GM19099 (cell line): ENCODE results near the gene GOLGA1.

Experiments
- POLR2A ChIP-seq: IDR thresholded peaks from 3 replicates; pipeline ENCODE4 v1.6.1; 2011; ENCODE audit warnings: low read depth; ENCODE audit not compliant: insufficient read length; ENCODE audit errors: extremely low read depth

GOLGA1 gene

DNA sequence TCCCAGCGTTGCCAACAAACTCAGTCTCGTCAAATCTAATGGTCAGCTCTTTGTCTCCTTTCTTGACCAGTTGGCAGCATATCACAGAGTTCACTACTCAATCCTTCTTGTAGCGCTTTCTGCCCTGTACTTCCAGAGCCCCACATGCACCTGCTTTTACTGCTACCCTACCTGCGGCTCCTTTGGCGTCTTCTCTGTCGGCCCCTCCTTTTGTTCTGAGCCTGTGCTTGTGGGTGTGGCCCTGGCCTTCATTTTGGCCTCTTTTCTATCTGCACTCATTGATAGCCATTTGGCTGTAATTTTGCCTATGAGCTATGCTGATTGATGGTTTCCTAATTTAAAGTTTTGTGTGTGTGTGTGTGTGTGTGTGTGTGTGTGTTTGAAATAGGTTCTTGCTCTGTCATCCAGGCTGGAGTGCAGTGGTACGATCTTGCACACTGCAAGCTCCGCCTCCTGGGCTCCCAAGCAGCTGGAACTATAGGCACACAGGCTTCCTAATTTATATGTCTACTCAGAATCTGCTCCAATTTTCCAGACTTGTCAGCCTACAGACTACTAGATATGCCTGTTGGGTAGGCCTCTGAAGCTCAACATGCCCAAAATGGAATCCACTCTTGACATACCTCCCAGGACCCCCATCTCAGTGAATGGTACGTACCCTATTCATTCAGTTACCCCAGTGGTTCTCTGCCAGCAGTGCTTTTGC is 46.7 kb downstream of the GOLGA1 start:
- TF ChIP-seq POLR2A, result no peak

DNA sequence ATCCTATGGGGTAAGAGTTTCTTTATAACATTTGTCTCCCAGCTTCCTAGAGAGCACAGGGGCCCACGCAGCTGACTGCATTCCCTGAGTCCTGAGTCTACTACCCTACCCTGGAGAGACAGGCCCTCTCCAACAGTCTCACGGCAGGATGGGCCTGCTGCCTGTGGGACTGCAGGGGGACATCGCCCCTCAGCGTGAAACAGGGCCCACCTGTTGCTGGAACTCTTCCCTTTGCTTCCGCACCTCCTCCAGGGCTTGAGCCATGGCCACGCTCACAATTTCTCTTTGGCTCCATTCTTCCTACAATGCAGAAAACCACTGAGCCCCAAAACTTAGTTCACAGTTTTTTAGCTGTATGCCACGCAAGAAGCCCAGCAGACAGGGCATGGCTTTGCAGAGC is 50.7 kb downstream of the GOLGA1 start:
- TF ChIP-seq POLR2A, result no peak

DNA sequence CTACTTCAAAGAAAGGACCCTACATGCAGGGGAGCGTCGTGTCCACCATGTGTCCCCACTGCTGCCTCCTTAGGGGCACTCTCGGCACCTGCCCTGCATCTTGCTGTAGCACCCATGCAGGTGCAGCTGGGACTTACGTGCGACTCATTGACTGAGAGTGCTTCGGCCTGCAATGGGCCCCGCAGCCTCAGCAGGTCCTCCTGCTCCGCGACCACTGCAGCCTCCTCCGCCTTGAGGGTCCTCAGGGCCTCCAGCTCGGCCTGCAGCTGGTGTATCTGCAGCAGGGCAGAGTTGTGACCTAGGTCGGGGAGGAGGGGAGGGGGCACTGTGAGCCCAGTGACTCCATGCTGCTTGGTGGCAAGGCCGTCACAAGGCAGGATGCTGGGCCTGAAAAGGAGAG is 51.9 kb downstream of the GOLGA1 start:
- no peak for TF ChIP-seq POLR2A

DNA sequence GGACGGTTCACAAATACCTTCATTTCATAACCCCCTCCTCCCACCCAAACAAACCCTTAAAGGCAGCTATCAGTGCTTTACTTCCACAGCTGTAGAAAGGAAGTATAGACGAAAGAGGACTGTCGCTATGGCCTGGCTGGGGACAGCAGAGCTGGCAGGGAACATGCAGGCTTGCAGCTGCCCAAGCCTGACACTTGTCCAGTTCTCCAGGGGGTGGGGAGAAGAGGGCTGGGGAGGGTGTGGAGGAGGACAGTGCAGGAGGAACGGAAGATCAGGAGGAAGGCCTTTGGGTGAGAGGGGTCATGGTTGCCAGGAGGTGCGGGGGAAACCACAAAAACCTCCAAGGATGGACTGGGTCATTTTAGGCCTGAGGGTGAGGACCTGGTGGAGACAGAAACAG is 53.1 kb downstream of the GOLGA1 start:
- no peak for TF ChIP-seq POLR2A

DNA sequence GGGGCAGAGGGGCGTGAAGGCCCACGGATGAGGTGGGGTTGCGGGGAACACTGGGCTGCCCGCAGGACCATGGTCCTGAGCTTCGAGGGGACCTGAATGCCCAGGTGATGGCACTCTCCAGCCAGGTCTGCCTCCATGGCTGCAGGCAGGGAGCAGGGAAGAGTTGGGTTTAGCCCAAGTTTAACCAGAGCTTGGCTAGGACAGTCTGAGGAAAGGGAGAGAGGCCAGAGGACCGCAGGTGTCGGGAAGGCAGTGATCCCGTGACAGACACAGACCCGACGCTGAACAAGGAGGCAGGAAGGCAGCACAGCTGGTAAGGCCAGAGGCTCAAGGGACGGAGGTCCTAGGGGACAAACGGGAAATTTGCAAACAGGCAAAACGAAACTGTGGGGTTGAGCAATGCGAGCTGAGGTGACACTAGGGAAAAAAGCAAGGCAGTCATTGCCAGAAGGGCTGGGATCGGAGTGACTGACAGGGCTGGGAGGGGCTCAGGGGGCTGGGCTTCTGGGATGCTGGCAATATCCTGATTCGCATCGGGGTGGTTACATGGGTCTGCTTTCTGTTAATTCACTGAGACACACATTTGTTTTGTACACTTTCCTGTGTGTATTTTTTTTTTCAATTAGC is 53.9 kb downstream of the GOLGA1 start:
- no peak for TF ChIP-seq POLR2A

DNA sequence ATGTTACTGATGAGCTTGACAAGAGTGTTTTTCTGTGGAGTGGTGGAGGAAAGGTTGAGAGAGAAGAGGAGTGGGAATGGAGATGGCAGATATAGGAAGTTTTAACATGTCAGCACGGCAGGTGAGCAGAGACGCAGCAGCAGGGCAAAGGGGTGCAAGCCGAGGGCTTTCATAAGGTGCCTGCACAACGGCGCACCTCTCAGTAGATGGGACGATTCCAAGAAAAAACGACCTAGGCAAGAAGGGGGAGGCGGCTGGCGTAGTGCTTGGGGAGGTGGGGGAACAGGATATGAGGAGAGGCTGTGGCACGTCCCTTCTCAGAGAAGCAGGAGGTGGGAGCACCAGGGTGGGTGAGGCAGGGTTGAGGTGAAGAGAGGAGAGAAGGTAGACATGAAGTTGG is 54.4 kb downstream of the GOLGA1 start:
- no peak for TF ChIP-seq POLR2A

DNA sequence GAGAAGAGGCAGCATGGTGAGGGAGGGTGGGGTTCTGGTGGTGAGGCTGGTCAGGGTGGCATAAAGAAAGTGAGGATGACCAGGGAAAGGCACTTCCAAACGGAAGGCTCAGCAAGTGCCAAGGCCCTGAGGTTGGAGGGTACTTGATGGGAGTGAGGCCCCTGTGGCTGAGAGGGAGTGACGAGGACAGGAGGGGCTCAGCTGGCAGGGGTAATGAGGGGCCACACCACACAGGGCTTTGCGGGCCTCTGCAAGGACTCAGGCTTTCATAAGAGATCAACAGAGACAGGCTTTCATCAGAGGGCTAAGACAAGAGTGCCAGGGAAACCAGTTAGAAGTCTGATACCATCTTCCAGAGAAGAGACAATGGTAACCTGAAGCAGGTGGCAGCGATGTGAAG is 55.3 kb downstream of the GOLGA1 start:
- no peak for TF ChIP-seq POLR2A

DNA sequence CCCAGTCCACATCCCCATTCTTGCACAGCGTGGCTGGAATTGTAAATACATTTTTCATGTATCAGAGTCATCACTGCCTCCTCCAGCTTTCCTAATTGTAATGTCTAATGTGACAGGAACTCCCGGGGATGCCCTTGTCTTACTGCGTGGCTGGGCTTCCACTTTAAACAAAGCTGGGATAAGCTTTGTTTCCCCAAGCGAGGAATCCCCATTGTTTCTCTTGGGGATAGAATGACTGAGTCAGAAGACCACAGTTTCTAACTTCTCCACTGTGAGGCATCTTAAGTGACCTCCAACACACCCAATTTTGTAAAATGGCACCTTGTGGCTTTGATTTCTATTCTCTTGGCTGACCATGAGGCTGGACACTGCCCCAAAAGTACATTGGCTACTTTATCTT is 56.5 kb downstream of the GOLGA1 start:
- no peak for TF ChIP-seq POLR2A

DNA sequence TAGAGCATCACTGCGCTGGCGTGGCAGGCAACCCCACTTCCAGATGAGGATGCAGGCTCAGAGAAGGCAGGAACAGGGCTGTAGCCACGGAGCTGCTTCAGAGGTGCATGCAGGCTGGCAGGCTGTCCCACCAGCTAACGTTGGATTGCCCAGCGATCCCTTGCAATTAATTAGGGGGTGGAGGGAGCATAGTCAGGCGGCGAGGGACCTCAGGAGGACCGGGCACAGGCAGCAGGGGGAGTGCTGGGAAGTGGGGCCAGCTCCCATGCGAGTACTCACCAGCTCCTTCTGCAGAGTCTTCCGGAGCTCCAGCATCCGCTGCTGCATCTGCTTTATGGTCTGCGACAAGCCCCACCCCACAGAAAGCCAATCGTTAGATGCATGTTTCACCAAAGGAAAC is 58.7 kb downstream of the GOLGA1 start:
- TF ChIP-seq POLR2A, result no peak

DNA sequence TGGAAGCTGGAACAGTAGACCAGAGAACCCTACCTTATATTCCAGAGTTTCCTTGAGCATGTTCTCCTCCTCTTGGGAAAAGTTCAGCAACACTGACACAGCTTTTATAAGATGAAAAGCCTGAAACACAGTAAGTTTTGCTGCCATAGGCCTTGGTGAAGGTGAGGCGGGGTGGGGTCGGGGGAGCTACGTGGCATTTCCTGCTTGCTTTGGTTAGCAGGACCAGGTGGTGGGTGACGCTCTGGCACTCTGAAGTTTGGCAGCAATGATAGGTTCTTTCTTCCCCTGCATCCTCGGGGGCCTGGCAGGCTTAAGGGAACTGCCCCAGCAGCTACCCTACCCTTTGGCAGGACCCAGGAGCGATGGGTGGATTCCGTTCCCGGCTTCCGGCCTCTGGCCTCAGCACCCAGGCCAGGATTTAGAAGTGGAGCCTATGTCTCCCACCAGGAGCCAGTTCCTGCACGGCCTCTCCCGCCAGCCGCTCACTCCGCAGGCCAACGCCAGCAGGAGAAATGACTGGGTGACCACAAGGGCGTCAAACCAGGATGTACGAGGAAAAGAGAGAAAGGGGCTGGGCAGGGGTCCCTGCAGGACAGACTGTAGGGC is 59.6 kb downstream of the GOLGA1 start:
- TF ChIP-seq POLR2A, result no peak

DNA sequence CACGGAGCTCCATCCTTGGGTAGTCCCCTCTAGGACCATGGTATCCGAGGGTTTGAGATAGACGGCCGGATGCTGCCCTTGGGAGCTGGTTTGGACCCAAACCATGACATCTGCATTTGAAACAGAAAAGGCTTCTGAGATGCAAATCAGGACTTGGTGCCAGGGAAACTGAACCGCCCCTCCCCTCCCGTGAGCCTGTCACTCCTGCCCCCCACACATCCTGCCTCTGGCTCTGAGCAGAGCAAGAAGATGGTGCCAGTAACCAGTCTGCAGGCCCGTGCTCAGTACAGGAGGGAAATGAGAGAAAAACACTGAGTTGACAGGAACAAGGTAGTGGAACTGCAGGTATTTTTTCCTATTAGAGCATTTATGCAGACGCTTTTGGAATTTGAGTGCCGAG is 60.4 kb downstream of the GOLGA1 start:
- TF ChIP-seq POLR2A, result no peak

DNA sequence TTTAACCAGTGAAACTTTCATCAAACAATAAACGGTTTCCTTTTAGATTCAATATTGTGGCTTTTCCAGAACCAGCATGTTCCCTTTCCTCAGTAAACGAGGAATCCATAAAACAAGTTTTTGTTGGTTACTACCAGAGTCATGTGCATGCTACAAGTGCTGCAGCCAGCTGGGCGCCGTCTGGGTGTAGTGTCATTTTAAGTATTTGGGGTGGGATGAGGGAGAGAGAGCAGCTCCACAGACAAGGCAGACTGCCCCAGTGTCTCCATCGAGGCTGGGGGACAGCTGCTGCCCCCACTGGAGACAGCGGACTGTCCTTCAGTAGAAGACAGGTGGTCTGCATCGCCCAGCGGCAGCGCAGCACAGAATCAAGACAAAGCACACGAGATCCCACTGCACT is 61.7 kb downstream of the GOLGA1 start:
- no peak for TF ChIP-seq POLR2A

DNA sequence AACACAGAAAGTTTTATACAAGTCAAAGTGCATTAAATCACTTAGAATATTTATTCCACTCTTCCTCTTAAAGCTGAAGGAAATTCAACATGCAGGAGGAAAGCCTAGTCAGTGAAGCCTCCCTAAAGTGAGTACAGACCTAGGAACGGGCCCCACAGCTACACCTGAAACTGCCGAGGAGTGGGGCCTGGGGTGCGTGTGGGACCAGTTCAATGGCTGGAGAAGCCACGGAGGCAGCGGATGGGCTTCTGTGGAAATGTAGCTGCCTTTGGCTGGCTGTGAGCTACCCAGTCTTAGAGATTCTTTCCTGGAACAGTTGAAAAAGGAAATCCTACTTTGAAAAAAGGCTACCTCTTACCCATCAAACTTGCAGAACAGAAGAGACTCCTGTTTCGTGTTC is 62.4 kb downstream of the GOLGA1 start:
- no peak for TF ChIP-seq POLR2A

DNA sequence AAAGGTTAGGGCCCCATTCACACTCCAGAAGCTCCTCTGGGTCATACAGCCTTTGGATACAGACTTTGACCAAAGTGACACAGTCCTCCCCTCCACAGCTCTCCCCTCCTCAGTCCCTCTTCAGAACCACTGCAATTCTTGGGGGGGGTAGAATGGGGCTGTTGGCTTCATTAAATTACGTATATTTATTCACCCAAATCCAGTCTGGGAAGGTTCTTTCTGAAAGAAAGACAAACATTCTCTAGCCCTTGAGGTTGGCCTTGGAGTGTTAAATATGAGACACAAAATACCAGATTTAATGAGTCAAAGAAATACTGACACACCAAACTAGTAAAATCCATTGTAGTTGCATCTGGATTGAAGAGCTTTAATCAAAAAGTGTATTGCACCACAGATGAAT is 62.9 kb downstream of the GOLGA1 start:
- TF ChIP-seq POLR2A, result no peak

DNA sequence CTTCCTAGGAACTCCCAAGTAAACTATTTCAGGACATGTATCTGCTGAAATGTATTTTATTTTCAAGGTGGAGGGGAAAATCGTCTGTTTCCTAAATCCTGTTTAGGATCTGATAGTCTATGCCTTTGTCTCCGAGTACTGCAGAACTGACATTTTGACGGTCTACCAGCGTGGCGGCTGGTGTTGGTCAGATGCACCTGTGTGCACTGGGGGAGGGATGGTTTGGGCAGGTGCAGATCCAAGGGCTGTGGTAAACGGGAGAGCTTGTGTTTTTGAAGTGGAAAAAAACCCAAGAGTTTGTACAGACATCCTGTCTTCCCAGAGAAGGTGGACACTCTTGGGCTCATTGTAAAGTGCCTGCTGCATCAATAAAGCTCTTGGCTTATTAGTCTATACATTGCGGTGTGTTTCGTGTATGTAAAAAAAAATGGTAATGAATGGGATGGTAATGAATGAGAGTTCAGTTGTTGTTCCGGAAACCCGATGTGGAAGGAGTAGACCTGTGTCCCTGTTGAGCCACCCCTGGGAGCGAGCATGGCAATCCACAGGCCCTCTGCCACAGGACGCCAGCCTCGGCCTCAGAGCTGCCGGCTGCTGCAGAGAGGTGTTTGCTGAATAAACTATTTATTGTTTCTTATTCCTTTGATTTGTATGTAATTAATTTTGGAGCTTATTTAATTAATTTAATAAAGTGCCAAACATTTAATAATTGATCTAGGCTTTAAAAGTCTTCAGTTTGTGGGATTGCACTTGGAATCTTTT is 63.7 kb downstream of the GOLGA1 start:
- no peak for TF ChIP-seq POLR2A

DNA sequence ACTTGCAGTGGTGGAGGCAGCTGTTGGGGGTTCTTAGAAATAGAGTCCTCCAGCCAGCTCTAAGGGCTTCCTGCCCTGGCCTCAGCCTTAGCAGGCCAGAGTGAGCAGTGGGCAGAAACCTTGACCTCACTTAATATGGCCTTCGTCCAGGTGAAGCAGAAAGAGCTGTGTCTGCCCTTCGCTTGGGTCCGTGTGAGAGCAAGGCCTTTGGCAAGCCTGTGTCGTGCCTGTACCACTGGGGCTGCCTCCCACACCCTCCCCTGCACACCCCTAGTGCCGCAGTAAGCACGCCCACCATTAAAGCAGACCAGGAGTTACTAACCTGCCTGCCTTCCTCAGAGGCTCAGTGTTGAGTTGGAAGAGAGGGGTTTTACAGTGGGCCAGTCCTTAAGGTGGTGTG is 65.4 kb downstream of the GOLGA1 start:
- no peak for TF ChIP-seq POLR2A
